Motor neuron (in vitro differentiated cells): ENCODE results near the gene TRAPPC2B. TPM values are rescaled to one million over a fixed set of nuclear protein-coding genes. Genes with fewer than 3 reads are reported as not detected.

ENCODE experiments used
- ATAC-seq, 8 experiments: fragments of 200-7000 bp; cut with Tn5 transposase; replicated peaks in 6 of 8; 2 replicates each; pipeline ENCODE4 v1.8.0; 2021; ENCODE audit warnings: mild to moderate bottlenecking in 8 of 8, moderate library complexity in 8 of 8
- H3K27ac ChIP-seq, 2 donors: fragments of 250-450 bp; sonication (Bioruptor Pico); 2 replicates each; pipeline ENCODE4 v1.9.0; 2021; ENCODE audit warnings: antibody characterized with exemption in 2 of 2, mild to moderate bottlenecking in 2 of 2, moderate library complexity in 1 of 2
- H3K4me1 ChIP-seq, 2 donors: fragments of 250-450 bp; sonication (Bioruptor Pico); replicated peaks in 1 of 2; 2 replicates each; pipeline ENCODE4 v1.6.1; 2021; ENCODE audit warnings: antibody characterized with exemption in 2 of 2, mild to moderate bottlenecking in 2 of 2, moderate library complexity in 1 of 2
- H3K4me3 ChIP-seq, 5 donors: fragments of 250-450 bp; sonication (Bioruptor Pico); 2 replicates each; pipeline ENCODE4 v1.9.0; 2021; ENCODE audit warnings: antibody characterized with exemption in 5 of 5, mild to moderate bottlenecking in 5 of 5, moderate library complexity in 4 of 5
- WGBS, 10 experiments: fragments of 450-650 bp; shearing (Covaris generic); methylation state at CpG; one replicate each; pipeline ENCODE4 v1.0.0; 2022; 5-methylcytosine and 5-hydroxymethylcytosine counted together
- in situ Hi-C, 9 experiments: fragments of 400-800 bp; cut with MboI; loops; one replicate each; pipeline ENCODE4 v1.15.0; 2021; ENCODE audit warnings: low sequenced_read_pairs in 9 of 9, low pct_unique_long_range_greater_than_20kb in 2 of 9; ENCODE audit not compliant: unreplicated experiment in 9 of 9
- total RNA-seq, 8 experiments: library from RNA; unstranded; fragments of 300-600 nt; gene quantifications; 2 replicates each; pipeline versions ENCODE4 v1.2.3 to v1.2.4, GENCODE V29; 2022

The TRAPPC2B gene
- total RNA-seq: 10 to 100 TPM; 10.3 to 33.5 (median 24.1) TPM

- in situ Hi-C loops: no loop called here
- H3K27ac ChIP-seq: peak within 1 kb of the TSS; percentile 81 to 93
- H3K4me1 ChIP-seq: peaks cover 5 to 6% of the 10 kb centered on the region in 2 donors
- WGBS, 10 experiments: 0 to 9% (median 0%) methylated on average over 1 to 20 of the region's 47 CpGs; no CpG with 5 or more reads in 4 of the 10 experiments
- ATAC-seq: peak; percentile 92 to 97 (median 96)
- H3K4me3 ChIP-seq: peak within 1 kb of the TSS; percentile 56 to 90 (median 76)
Measured at GRCh38 chr19:57362997-57363687, at the start of gene TRAPPC2B, which contains the start of gene ZNF547. TRAPPC2B (plus strand) TSS chr19:57363551; CDS start chr19:57364834, 1,283 bp downstream. ZNF547 (plus strand) TSS chr19:57363551; CDS start chr19:57368556, 5,005 bp downstream.

- H3K4me1 ChIP-seq: no peaks in the 10 kb centered on the region
- peak in 1 of 8 experiments; percentile 37 for ATAC-seq
- 13 to 94% (median 49%) methylated on average over 1 to 4 of the region's 4 CpGs; no CpG with 5 or more reads in 3 of the 10 experiments for WGBS, 10 experiments
- no peak overlapping the region for H3K27ac ChIP-seq
- H3K4me3 ChIP-seq: no peak overlapping the region
- in situ Hi-C loops: no loop called here
Measured at GRCh38 chr19:57314146-57314545, 49.2 kb upstream of the TRAPPC2B start.

DNA sequence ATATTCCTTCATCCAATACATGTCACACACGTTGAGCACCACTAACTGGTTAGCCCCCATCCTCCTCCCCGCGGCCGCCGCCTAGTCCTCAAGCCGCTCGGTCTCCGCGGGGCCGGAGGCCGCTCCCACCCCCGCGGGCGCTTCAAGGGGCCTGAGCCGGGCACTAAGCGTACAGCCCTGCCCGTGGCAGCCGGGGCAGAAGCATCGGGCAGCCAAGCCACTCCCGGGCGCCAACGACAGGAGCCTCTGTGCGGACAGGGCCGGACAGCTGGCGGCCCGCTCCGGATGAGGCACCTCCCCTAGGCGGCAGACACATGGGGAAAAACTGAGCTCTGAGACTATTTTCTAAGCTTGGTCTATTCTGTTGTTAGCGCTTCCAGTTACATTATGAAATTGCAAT lies 45.8 kb upstream of the TRAPPC2B start:
- Histone ChIP-seq H3K27ac (no peak overlapping the region), H3K4me3 (no peak overlapping the region), H3K4me1 (peaks cover 15 to 16% of the 10 kb centered on the region in 2 donors)
- WGBS, 10 experiments: 0 to 80% (median 33%) methylated on average over 1 to 9 of the region's 29 CpGs; no CpG with 5 or more reads in 3 of the 10 experiments
- in situ Hi-C loops: no loop called here
- ATAC-seq: peak in 2 of 8 experiments; percentile 2 to 3

DNA sequence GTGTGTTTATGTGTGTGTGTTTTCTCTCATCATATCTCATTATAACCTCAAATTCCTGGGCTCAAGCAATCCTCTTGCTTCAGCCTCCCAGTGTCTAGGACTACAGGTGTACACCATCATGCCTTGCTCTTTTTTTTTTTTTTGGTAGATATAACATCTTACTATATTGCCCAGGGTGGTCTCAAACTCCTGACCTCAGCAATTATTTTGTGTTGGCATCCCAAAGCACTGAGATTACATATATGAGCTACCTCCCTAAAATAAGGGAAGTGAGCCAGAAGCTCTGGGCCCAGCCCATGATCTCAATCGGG lies 43.5 kb upstream of the TRAPPC2B start:
- H3K4me1 ChIP-seq: peaks cover 17 to 19% of the 10 kb centered on the region in 2 donors
- WGBS, 10 experiments: 0% methylated on average over 1 of the region's 1 CpG; no CpG with 5 or more reads in 8 of the 10 experiments
- peak in 3 of 8 experiments; percentile 15 to 27 (median 21) for ATAC-seq
- in situ Hi-C loops: no loop called here
- peak overlapping the region; percentile 61 to 69 for H3K27ac ChIP-seq
- peak overlapping the region; percentile 64 to 81 (median 72) for H3K4me3 ChIP-seq

DNA sequence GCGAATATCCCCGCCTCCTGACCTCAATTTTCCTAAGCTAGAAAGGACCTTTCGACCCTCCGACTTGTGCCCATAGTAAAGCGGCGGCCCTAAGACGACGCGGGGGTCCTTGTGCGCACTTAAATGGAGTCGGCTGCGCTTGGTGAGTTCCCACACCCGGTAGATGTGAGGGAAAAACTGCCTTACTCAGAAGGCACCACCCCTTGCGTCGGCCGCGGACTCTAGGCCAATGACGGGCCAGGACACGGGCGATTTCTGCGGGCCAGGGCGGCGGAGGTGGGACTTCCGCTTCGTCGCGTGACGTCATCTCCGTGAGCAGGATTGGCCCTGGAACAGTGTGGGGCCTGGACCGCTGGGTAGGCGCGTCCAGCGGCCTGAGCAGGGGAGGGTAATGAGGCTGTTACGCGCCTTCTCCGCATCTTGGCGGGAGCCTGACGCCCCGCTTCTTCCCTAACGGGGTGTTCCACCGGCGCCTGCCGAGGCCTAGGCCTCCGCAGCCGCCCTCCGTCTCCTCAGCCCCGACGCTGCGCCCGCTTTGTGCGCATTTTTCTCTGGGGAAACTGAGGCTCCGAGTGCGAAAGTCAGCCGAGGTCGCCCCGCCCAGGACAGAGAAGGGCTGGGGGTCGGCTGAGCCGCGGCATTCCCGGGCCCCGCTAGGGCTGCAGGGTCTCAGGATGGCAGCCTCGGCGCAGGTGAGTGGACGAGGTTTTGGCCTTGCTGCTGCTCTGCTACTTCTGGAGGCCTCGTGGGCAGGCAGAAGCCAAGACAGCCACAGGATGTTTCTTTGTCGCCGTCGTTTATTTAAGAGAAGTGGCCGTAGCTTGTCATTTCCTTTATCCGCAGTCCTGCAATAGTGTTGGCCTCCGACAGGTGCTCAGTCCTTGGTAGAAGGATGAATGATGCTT lies 42.9 kb upstream of the TRAPPC2B start, which contains the start of gene ZNF543:
TSS of gene ZNF543 (plus strand) at position 293 of the 905 bp plus-strand sequence. CDS start at position 675, 382 bp downstream.
- ATAC-seq: peak; percentile 97 to 100 (median 99)
- 0 to 6% (median 1%) methylated on average over 1 to 35 of the region's 71 CpGs; no CpG with 5 or more reads in 4 of the 10 experiments for WGBS, 10 experiments
- Histone ChIP-seq H3K27ac (peak within 1 kb of the TSS; percentile 65 to 82), H3K4me3 (peak within 1 kb of the TSS; percentile 64 to 81 (median 72)), H3K4me1 (peaks cover 17 to 19% of the 10 kb centered on the region in 2 donors)
- in situ Hi-C loops: no loop called here

GRCh38 chr19:57321116-57321515 lies 42.2 kb upstream of the TRAPPC2B start:
- H3K4me1 ChIP-seq: peaks cover 17 to 19% of the 10 kb centered on the region in 2 donors
- peak overlapping the region in 1 of 2 donors; percentile 82 for H3K27ac ChIP-seq
- in situ Hi-C loops: no loop called here
- ATAC-seq: no peak
- WGBS, 10 experiments: 0 to 76% (median 43%) methylated on average over 1 to 8 of the region's 8 CpGs; no CpG with 5 or more reads in 1 of the 10 experiments
- H3K4me3 ChIP-seq: peak overlapping the region; percentile 64 to 81 (median 72)

GRCh38 chr19:57321751-57322150 lies 41.6 kb upstream of the TRAPPC2B start:
- in situ Hi-C loops: no loop called here
- Histone ChIP-seq H3K27ac (no peak overlapping the region), H3K4me1 (peaks cover 17 to 19% of the 10 kb centered on the region in 2 donors), H3K4me3 (peak overlapping the region; percentile 64 to 81 (median 72))
- 83 to 100% (median 100%) methylated on average over 1 to 3 of the region's 3 CpGs; no CpG with 5 or more reads in 5 of the 10 experiments for WGBS, 10 experiments
- ATAC-seq: no peak

GRCh38 chr19:57324992-57325391 lies 38.4 kb upstream of the TRAPPC2B start:
- no peak for ATAC-seq
- no peak overlapping the region for H3K27ac ChIP-seq
- no peak overlapping the region for H3K4me3 ChIP-seq
- in situ Hi-C loops: no loop called here
- peaks cover 15 to 17% of the 10 kb centered on the region in 2 donors for H3K4me1 ChIP-seq

GRCh38 chr19:57327993-57328392 lies 35.4 kb upstream of the TRAPPC2B start:
- 88 to 100% (median 100%) methylated on average over 1 to 5 of the region's 8 CpGs; no CpG with 5 or more reads in 1 of the 10 experiments for WGBS, 10 experiments
- in situ Hi-C loops: no loop called here
- H3K4me3 ChIP-seq: no peak overlapping the region
- no peak for ATAC-seq
- H3K27ac ChIP-seq: no peak overlapping the region
- no peaks in the 10 kb centered on the region for H3K4me1 ChIP-seq

DNA sequence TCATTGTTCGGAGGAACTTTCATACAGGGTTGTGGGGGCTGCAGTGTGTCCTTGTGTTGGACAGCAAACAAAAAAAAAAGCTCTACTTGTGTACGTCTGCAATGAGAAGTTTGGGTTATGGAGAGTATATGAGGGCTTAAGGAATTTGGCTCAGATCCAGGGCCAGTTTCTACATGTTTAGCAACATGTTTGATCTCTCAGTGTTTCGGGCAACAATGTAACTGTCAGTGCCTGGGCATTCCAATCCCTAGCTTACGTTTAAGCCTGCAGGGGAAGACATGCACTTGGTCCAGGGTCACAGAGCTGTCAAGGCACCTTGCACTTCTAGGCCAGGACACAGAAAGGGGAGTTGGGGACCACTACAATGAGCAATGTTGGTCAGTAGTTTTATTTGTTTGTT lies 29.2 kb upstream of the TRAPPC2B start:
- ATAC-seq: no peak
- Histone ChIP-seq H3K27ac (no peak overlapping the region), H3K4me3 (no peak overlapping the region), H3K4me1 (no peaks in the 10 kb centered on the region)
- 40 to 100% (median 86%) methylated on average over 1 to 4 of the region's 4 CpGs; no CpG with 5 or more reads in 2 of the 10 experiments for WGBS, 10 experiments
- in situ Hi-C loops: no loop called here

DNA sequence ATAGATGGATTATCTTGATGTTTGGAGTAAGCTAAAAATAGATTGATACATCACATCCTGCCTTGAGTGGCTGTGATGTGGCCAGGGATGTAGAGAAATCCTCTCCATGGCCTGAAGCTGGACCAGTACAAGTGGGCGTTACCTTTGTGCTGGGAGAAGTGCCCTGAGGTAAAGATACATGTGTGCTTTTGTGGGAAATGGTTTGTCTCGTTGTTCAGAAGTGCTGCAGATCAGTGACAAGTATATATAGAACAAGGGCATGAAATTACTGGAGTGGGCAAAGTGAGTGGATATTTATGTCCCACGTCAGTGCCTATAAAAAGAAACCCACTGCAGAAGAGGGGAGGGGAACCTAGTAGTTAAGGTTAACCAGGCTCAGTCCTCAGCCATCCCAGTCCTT lies 24.5 kb upstream of the TRAPPC2B start:
- Histone ChIP-seq H3K4me1 (no peaks in the 10 kb centered on the region), H3K4me3 (no peak overlapping the region), H3K27ac (no peak overlapping the region)
- peak in 1 of 8 experiments; percentile 44 for ATAC-seq
- in situ Hi-C loops: no loop called here
- 33 to 100% (median 63%) methylated on average over 1 to 2 of the region's 3 CpGs; no CpG with 5 or more reads in 2 of the 10 experiments for WGBS, 10 experiments

- Histone ChIP-seq H3K4me3 (no peak overlapping the region), H3K4me1 (no peaks in the 10 kb centered on the region), H3K27ac (no peak overlapping the region)
- in situ Hi-C loops: no loop called here
- 31 to 94% (median 48%) methylated on average over 2 to 6 of the region's 6 CpGs for WGBS, 10 experiments
- ATAC-seq: no peak
Measured at GRCh38 chr19:57342582-57342981, 20.8 kb upstream of the TRAPPC2B start.

GRCh38 chr19:57348136-57348535 lies 15.2 kb upstream of the TRAPPC2B start:
- in situ Hi-C loops: no loop called here
- peak in 3 of 8 experiments; percentile 2 to 37 (median 21) for ATAC-seq
- 0 to 100% (median 61%) methylated on average over 1 to 3 of the region's 3 CpGs; no CpG with 5 or more reads in 2 of the 10 experiments for WGBS, 10 experiments
- Histone ChIP-seq H3K4me3 (no peak overlapping the region), H3K27ac (no peak overlapping the region), H3K4me1 (peaks cover 7 to 14% of the 10 kb centered on the region in 2 donors)
